OCI-LY7 (cell line): ENCODE data around the gene SRP72.

Experiments
- CTCF ChIP-seq: fragments of 200-600 bp; sonication (generic); conservative IDR thresholded peaks from 2 replicates; pipeline ENCODE4 v1.5.1; 2014; ENCODE audit warnings: mild to moderate bottlenecking, antibody characterized with exemption, low read length, moderate library complexity, mixed read lengths
- EZH2phosphoT487 ChIP-seq: fragments of 200-600 bp; sonication (generic); IDR thresholded peaks from 2 replicates; pipeline ENCODE4 v1.6.1; 2018; ENCODE audit warnings: low read depth, borderline replicate concordance, mild to moderate bottlenecking, mixed run types, antibody characterized with exemption, low read length, moderate library complexity, mixed read lengths

DNA sequence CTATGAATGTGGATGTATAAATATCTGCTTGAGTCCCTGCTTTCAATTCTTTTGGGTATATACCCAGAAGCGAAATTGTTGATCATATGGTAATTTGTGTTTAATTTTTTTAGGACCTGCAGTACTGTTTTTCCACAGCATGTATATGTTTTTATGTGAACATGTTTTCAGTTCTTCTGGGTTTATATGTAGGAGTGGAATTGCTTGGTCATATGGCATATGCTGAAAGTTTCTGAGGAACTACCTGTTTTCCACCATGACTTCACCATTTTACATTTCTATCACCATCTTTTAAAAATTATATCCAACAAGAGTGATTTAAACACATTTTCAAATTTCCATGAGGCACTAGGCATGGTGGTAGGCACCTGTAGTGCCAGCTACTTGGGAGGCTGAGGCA is 40.2 kb upstream of the SRP72 start:
- TF ChIP-seq CTCF (no peak), EZH2phosphoT487 (no peak)
